Right lung (tissue), 5 donors: ENCODE measurements around the gene KCNIP1. TPM values are rescaled to one million over a fixed set of nuclear protein-coding genes. Genes with fewer than 3 reads are reported as not detected.
A peak's percentile ranks its signal among the peaks of the same experiment; 100 is the strongest.
"Not testable (repeated sequence)": the region's sequence is repeated elsewhere in the genome, so short reads cannot be mapped to it uniquely, and the experiment has no call there.

ENCODE experiments used
- DNase-seq, 2 donors: peaks; one replicate each; pipeline ENCODE4 v3.0.0-alpha.2; 2013
- polyA plus RNA-seq, 5 donors: library from polyadenylated mRNA; unstranded; fragments of 120-200 nt; gene quantifications; one replicate each; pipeline versions ENCODE4 v1.2.1 to v1.2.3, GENCODE V29; 2013; ENCODE audit warnings: inconsistent platforms in 1 of 5, low replicate concordance in 1 of 5; ENCODE audit not compliant: insufficient read length in 5 of 5, insufficient read depth in 1 of 5

KCNIP1 gene
- polyA plus RNA-seq, 5 donors: 3.0 to 3.4 (median 3.3) TPM

DNA sequence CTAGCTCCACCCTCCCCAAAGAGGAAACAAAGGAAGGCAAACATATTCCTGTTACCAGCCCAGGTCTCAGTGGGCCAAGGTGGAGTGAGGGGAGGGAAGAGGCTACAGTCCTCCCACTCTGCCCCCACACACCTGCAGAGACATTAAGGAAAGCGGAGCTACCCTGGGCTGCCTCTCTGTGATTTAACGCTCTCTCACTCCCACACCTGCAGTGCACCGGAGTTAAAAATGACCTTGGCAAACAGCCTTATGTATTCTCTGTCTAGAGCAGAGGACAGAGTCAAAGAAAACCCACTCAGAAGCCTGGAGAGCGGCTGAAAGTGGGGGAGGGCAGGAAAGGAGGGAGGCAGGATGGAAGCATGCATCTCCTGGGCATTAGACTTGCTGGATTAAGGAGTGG lies 32.7 kb downstream of the KCNIP1 start:
- no peak for DNase-seq

GRCh38 chr5:170537451-170538095 lies 33.8 kb downstream of the KCNIP1 start:
- no peak for DNase-seq

- no peak for DNase-seq
Measured at GRCh38 chr5:170538096-170538465, 34.3 kb downstream of the KCNIP1 start.

DNA sequence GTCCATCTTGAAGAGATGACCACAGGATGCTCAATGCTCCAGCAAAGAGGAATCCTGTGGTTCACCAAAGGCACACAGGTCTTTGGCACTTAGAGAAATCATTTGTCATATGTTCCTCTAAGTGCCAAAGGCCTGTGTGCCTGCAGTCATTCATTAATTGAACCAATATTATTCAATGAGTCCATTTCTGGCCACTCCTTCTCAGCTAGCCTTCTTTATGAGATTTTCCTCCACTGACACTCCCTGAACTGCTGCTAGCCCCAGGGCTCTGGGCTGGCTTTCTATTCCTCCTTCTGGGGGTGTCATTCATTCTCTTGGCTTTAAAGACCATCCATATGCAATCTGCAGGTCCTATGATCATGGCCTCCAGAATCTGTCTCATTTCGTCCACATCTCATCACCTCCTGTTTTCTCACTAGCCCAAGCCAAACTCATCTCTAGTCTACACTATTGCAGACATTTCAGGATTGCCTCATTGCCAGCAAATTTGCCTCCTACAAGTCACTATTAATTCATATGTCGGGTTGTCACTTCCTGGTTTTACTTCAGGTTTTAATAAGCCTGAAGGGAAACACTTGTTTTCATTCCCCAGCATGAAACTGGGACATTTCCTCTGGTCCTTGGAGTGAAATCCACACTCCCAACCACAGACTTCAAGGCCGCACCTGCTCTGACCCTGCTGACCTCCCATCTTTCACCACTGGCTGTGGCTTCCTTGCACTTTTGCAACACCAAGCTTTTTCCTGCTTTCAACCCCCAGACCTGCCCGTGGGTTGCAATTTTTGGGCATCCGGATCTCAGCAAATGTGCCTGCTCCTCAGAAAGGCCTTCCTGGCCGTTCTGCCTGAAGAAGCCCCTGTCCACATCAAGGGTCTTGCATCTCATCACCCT lies 35.1 kb downstream of the KCNIP1 start:
- no peak for DNase-seq

DNA sequence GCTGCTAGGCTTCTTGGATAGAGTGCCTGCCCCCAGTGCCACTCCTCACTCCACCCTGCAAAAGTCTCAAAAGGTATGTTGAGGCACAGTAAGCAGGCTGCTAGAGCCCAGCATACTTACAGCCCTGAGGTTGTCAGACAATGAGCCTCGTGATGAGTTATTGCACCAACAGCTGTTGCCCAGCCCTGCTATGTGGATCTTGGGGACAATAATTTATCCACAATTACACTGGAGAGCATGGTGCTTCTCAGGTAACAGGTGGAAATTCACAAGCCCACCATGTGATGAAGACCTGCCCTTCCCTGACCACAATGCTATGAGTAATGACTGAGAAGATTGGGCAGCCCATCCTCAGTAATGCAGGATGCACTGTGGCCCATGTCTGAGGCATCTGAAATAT lies 36.5 kb downstream of the KCNIP1 start:
- no peak for DNase-seq

- DNase-seq: no peak
Measured at GRCh38 chr5:170541146-170541769, 37.4 kb downstream of the KCNIP1 start.

- no peak for DNase-seq
Measured at GRCh38 chr5:170542691-170543293, 39.0 kb downstream of the KCNIP1 start.

DNA sequence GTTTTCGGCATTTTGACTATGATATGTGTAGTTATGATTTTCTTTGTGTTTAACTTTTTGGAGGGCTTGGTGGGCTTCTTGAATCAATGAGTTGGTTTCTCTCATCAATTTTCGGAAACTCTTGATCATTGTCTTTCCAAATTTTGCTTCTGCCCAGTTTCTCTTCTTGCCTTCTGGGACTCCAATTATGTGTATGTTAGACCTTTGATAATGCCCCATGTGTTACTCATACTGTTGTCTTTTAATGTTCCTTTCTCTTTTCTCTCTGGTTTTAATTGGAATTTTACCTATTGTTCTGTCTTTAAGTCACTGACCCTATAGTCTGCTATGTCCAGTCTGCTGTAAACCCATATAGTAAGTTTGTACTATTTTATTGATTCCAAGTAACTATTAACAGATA lies 41.5 kb downstream of the KCNIP1 start:
- DNase-seq: no peak

DNA sequence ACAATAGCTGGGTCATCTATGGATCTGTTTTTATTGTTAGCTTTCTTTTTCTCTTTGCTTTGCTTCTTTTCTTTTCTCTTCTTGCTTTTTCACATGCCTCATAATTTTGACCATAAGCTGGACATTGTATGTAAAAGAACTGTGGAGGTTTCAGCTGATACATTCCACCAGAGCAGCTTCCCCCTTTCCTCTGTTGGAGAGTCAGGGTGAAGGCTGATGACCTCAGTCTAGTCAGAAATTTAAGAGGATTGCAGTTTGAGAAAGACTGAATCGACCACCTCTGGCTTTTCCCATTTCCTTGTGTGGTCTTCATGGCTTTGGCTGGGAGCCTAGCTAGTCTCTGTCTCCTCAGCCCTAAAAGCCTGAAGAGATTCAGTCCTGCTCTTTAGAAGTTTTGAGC lies 42.0 kb downstream of the KCNIP1 start:
- DNase-seq: no peak

- DNase-seq: no peak
Measured at GRCh38 chr5:170546282-170546681, 42.5 kb downstream of the KCNIP1 start.

DNA sequence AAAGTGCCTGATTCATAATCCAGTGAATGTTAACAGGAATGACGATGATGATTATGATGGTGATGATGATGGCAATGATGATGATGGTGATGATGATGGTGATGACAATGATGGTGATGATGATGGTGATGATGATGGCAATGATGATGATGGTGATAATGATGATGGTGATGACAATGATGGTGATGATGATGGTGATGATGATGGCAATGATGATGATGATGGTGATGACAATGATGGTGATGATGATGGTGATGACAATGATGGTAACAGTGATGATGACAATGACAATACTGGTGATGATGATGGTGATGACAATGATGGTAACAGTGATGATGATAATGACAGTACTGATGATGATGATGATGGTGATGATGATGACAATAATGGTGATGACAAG lies 46.6 kb downstream of the KCNIP1 start:
- not testable (repeated sequence) for DNase-seq

GRCh38 chr5:170551076-170551475 lies 47.3 kb downstream of the KCNIP1 start:
- DNase-seq: no peak

- no peak for DNase-seq
Measured at GRCh38 chr5:170551622-170552021, 47.8 kb downstream of the KCNIP1 start.

DNA sequence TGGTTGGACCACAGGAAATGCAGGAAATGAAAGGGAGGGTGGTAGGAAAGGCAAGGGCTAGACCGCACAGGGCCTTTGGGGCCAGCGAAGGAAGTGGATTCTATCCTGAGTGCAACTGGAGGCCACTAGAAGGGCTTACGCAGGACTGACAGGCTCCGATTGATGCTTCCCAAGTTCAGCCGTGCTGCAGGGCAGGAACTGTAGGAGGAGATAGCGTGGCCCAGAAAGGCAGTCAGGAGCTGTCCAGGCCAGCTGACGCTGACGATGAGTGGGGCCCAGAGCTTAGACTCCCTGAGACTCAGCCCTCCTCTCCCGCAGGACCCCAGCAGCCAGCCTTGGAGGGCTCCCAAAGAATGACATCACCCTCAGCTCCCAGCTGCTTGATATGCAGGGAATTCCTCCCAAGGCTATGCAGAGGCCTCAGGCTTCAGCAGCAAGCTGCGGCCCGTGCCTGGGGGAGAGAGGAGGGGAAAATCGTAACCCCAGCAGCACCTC lies 48.8 kb downstream of the KCNIP1 start:
- peak; percentile 90 to 95 for DNase-seq

- DNase-seq: no peak
Measured at GRCh38 chr5:170553218-170553617, 49.4 kb downstream of the KCNIP1 start.

DNA sequence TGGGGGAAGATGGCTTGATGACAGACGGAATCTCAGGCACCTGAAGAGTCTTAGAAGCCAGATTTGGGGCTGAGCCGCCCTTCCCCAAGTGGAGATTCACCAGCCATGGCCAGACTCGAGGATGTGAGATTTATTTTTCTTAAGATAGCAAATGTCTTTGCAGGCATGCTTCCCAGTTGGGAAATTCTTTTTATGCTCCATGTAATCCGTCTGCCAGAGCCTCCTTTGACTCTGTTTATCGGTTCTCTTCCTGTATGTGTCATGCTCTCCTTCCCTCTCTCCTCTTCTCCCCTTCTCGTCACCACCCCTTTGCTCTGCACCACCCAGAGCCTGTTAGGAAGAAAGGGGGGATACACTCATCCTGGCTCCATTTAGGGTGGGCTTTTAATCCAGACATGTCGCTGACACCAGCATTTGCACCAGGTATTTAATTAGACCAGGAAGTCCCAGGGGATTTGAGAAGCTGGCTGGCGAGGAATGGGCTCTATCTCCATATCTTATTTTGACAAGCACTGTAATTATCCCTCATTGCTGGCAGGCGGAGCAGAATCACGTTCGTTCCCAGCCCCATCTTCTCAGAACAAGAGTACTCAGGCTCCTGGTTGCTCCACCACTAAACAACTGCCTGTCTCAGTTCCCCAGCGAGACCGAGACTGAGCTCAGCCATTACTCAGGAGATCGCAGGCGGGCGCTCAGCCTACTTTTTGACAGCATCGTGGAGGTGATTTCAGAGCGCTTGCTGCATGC lies 50.9 kb downstream of the KCNIP1 start:
- DNase-seq: peak in 1 of 2 donors; percentile 39

DNA sequence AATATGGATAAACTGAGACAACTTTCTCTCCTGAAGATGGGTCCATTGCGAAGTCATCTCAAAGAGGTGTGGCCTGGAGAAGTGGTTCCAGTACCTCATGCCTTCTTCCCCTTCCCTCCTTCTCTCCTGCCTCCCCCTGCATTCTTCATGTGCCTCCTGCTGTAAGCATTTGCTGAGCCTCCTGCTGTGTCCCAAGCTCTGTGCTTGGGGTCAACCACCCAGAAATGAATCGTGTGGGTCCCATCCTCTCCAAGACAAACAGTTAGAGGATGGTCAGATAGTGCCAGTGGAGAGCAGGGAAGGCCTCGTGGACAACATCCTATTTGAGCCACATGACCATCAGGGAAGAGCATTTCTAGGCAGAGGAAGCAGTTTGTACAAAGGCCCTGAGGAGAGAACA lies 53.5 kb downstream of the KCNIP1 start:
- no peak for DNase-seq

- no peak for DNase-seq
Measured at GRCh38 chr5:170559296-170559695, 55.5 kb downstream of the KCNIP1 start.

DNA sequence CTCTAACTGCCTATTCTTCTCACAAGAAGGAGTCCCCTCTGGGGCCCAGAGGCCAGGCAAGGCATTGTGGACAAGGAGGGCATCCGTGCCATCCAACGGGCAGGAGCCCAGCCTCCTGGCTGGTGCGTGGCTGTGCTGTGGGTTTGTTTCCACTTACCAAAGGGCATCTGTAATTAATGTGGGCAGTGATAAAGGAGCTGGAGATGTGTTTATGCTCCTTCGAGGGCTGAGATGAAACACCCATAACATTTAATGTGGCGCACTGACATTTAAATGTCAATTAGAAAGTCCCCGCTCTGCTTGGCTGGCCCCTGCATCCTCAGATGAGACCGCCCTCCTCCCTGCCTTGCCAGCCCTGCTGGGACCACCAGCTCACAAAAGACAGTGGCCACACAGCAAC lies 57.1 kb downstream of the KCNIP1 start:
- no peak for DNase-seq

GRCh38 chr5:170562166-170562874 lies 58.5 kb downstream of the KCNIP1 start:
- no peak for DNase-seq

DNA sequence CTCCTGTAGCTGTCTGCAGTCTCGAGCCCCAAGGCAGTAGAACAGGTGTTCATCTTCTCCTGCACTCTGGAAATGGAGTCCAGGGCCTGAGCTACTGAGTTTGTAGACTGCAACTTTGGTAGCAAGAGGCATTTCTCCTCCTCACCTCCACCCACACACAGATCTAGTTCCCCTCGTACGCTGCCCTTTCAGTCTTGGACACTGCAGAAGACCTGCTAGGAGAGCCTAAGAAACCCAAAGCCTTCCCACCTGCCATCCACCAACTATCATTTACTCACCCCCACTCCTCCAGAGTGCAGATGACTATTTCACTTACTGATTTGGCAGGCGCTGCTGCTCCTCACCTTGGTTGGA lies 59.0 kb downstream of the KCNIP1 start:
- no peak for DNase-seq
